IPS-20b (cell line): Measurements from ENCODE around the gene IDH2.
A peak's percentile ranks its signal among the peaks of the same experiment; 100 is the strongest.

Source experiments
- H3K27ac ChIP-seq: one replicate; pipeline ENCODE4 v1.5.1; 2013; ENCODE audit warnings: low read length
- H3K27me3 ChIP-seq: 2 replicates; pipeline ENCODE4 v1.6.1; 2013; ENCODE audit warnings: mild to moderate bottlenecking, low read length, inconsistent platforms; ENCODE audit not compliant: insufficient read depth
- H3K36me3 ChIP-seq: 2 replicates; pipeline ENCODE4 v1.6.1; 2013; ENCODE audit warnings: low read depth, mild to moderate bottlenecking, inconsistent platforms, low read length, moderate library complexity; ENCODE audit not compliant: insufficient read depth
- H3K4me1 ChIP-seq: 2 replicates; pipeline ENCODE4 v1.6.1; 2013; ENCODE audit warnings: mild to moderate bottlenecking, control low read depth, inconsistent platforms, low read length, moderate library complexity; ENCODE audit not compliant: insufficient read depth
- H3K4me3 ChIP-seq: 2 replicates; pipeline ENCODE4 v1.5.1; 2013; ENCODE audit warnings: mild to moderate bottlenecking, low read length, inconsistent platforms
- H3K9ac ChIP-seq: 2 replicates; pipeline ENCODE4 v1.6.1; 2013; ENCODE audit warnings: low read depth, mild to moderate bottlenecking, inconsistent platforms, low read length, moderate library complexity
- H3K9me3 ChIP-seq: 2 replicates; pipeline ENCODE4 v1.6.1; 2013; ENCODE audit warnings: mild to moderate bottlenecking, low read depth, low read length, inconsistent platforms; ENCODE audit not compliant: insufficient read depth

IDH2 gene

DNA sequence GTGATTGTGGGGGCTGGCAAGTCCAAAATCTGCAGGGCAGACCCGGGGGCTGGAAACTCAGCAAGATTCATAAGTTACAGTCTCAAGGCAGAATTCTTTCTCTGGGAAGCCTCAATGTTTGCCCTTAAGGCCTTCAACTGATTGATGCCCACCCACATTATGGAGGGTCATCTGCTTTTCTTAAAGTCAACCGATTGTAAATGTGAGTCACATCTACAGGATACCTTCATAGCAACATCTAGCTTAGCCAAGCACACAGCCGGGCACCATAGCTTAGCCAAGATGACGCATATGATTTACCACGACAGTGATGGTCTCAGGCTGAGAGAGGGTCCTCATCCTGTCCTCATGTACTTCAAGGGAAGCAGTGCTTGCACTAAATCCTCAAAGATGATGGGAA lies 43.5 kb downstream of the IDH2 start:
- H3K27ac ChIP-seq, result peak overlapping the region; percentile 36
- H3K4me3 ChIP-seq, result no peak overlapping the region
- H3K9me3 ChIP-seq, result no peaks in the 10 kb centered on the region
- no peaks in the 10 kb centered on the region for H3K27me3 ChIP-seq
- H3K36me3 ChIP-seq, result no peaks in the 10 kb centered on the region
- H3K9ac ChIP-seq, result no peak overlapping the region
- peaks cover 43% of the 10 kb centered on the region; the same call in 1 of the 2 replicates for H3K4me1 ChIP-seq

DNA sequence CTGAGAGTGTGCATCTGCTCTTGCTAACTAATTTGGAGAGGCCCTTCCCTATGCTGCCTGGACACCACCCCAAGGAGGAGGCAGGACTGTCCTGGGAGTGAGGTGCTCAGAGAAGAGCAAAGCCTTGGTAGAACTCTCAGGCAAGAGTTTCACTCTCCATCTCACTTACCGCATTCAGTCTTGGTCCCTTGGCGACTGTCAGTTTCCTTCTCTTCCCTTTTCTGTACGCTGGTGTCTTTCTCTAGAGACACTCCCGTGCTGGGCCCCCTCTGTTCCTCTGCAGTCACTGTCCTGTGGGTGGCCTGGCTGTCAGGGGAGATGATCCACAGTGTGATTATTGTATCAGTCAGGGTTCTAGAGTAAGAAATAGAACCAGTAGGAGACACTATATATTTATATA lies 44.0 kb downstream of the IDH2 start:
- no peak overlapping the region for H3K9ac ChIP-seq
- no peak overlapping the region for H3K27ac ChIP-seq
- no peak overlapping the region for H3K4me3 ChIP-seq
- H3K4me1 ChIP-seq, result peaks cover 38% of the 10 kb centered on the region; the same call in 1 of the 2 replicates
- H3K27me3 ChIP-seq, result no peaks in the 10 kb centered on the region
- H3K9me3 ChIP-seq, result no peaks in the 10 kb centered on the region
- no peaks in the 10 kb centered on the region for H3K36me3 ChIP-seq

DNA sequence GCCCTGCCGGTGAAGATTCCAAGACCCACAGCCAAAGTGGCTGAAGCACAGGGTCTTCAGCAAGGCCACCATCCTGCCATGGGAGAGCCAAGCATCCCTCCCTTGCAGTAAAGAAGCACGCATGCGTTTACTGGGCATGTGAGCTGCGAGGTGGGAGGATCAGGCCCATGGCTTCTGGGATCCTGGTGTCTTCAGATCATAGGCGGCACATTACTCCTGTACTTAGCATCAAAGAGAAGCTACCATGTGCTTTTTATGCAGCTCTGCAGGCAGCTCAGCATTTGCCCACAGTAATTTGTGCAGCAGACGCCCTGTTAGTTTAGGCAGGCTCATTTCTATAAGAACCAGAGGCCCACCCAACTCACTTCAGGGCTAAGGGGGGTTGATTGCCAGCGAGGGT lies 45.7 kb downstream of the IDH2 start:
- H3K27me3 ChIP-seq, result no peaks in the 10 kb centered on the region
- H3K4me1 ChIP-seq, result peaks cover 22% of the 10 kb centered on the region; the same call in 1 of the 2 replicates
- H3K36me3 ChIP-seq, result no peaks in the 10 kb centered on the region
- H3K27ac ChIP-seq, result no peak overlapping the region
- no peak overlapping the region for H3K4me3 ChIP-seq
- no peak overlapping the region for H3K9ac ChIP-seq
- no peaks in the 10 kb centered on the region for H3K9me3 ChIP-seq

DNA sequence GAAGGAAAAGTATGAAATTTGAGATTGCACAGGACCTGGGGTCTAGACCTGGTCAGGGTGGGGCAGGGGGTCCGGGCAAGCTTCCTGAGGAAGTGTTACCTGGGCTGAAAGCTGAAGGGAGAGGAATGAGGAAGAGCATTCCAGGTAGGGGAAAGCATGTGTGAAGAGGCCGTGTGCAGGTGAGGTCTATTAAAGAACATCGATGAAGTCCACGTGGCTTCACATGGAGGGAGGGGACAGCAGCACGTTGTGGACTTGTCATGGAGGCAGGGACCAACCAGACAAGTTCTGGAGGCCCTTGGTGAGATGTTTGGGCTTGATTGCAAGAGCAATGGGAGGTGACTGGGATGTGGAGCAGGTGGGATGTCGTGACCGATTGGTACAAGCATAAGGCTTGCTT lies 47.1 kb downstream of the IDH2 start:
- no peaks in the 10 kb centered on the region for H3K36me3 ChIP-seq
- no peak overlapping the region for H3K27ac ChIP-seq
- no peaks in the 10 kb centered on the region for H3K9me3 ChIP-seq
- no peak overlapping the region for H3K9ac ChIP-seq
- no peak overlapping the region for H3K4me3 ChIP-seq
- H3K4me1 ChIP-seq, result peaks cover 15% of the 10 kb centered on the region; the same call in 1 of the 2 replicates
- no peaks in the 10 kb centered on the region for H3K27me3 ChIP-seq

DNA sequence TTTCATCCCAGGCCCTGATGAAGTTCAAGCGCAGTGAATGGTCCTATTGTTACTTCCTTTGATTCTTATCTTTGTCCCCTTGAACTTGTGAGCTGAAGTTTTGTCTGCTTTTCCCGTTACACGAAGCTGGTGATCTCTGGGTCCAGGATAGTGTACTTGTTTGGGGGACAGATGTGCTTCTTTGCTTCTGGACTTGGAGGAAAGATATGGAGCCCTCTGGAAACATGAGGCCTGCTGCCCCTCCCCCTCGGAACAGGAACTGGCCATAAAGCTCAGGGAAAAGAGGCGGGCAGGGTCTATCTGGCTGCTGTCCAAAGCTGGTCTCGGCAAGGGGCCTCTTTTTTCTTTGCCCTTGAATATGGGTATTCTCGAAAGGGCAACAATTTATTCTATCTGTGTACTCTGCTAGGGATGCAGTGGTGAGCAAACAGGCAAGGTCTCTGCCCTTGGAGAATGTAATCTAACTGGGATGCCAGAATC lies 47.6 kb downstream of the IDH2 start:
- Histone ChIP-seq H3K4me1 (peaks cover 15% of the 10 kb centered on the region; the same call in 1 of the 2 replicates), H3K9me3 (no peaks in the 10 kb centered on the region), H3K9ac (no peak overlapping the region), H3K36me3 (no peaks in the 10 kb centered on the region), H3K27me3 (no peaks in the 10 kb centered on the region), H3K27ac (no peak overlapping the region), H3K4me3 (no peak overlapping the region)

DNA sequence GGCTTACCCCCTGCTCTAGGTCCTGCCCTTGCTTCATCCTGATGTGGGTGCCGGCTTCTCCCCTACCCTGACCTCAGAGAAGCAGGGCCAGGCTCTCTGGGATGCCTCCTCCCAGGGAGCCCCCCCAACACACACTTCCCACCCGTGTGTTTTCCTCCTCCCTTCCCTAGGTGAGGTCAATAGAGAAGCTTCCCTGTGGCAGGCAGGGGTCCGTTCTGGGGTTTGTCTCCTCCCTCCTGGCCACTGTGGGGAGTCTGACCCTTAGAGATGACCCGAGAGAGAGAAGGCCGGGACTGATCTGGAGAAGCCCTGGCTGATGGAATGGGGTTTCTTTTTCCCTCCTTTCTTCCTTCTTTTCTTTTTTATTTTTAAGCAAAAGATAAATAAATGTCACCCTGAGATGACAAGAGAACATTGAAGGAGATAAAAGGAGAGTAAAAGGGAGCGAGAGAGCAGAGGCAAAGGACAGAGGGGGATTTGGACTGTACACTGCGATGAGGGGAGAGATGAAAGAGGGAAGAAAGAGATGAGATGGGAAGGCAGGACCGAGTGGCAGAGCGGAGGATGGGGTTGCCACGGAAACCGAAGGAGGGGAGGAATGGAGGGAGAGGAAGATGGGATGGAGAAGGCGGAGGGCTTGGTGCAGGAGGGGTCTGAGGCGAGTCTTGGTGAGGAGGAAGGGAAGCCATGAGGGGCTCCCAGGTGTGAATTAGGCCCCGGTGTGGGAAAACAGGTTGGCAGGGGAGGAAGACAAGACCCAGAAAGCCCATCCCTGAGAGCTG lies 48.4 kb downstream of the IDH2 start:
- H3K36me3 ChIP-seq, result no peaks in the 10 kb centered on the region
- no peak overlapping the region for H3K9ac ChIP-seq
- H3K4me1 ChIP-seq, result peaks cover 8% of the 10 kb centered on the region; the same call in 1 of the 2 replicates

DNA sequence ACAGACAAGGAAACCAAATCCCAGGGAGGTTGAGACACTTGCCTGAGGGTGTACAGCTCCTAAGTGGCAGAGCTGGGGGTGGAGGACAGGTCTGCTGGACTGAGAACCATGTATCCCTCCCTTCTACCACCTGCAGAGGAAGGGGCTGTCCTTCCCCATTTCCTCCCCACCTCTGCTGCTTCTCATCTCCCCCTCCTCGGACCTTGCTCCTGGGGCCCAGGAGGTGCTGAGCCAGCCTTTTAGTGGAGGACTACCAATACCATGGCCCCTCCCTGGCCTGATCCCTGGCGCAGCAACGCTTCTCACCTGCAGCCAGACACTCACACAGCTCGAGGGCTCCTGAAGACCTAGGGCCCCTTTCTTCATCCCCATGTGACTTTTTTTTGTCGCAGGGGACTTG lies 50.4 kb downstream of the IDH2 start:
- Histone ChIP-seq H3K4me3 (no peak overlapping the region), H3K9me3 (no peaks in the 10 kb centered on the region), H3K9ac (no peak overlapping the region), H3K4me1 (peaks cover 7% of the 10 kb centered on the region; the same call in 1 of the 2 replicates), H3K27me3 (no peaks in the 10 kb centered on the region), H3K27ac (no peak overlapping the region), H3K36me3 (no peaks in the 10 kb centered on the region)

More for the DNA sequence above, 48.4 kb downstream of the IDH2 start:
- no peaks in the 10 kb centered on the region for H3K27me3 ChIP-seq
- H3K27ac ChIP-seq, result no peak overlapping the region
- no peak overlapping the region for H3K4me3 ChIP-seq
- no peaks in the 10 kb centered on the region for H3K9me3 ChIP-seq

DNA sequence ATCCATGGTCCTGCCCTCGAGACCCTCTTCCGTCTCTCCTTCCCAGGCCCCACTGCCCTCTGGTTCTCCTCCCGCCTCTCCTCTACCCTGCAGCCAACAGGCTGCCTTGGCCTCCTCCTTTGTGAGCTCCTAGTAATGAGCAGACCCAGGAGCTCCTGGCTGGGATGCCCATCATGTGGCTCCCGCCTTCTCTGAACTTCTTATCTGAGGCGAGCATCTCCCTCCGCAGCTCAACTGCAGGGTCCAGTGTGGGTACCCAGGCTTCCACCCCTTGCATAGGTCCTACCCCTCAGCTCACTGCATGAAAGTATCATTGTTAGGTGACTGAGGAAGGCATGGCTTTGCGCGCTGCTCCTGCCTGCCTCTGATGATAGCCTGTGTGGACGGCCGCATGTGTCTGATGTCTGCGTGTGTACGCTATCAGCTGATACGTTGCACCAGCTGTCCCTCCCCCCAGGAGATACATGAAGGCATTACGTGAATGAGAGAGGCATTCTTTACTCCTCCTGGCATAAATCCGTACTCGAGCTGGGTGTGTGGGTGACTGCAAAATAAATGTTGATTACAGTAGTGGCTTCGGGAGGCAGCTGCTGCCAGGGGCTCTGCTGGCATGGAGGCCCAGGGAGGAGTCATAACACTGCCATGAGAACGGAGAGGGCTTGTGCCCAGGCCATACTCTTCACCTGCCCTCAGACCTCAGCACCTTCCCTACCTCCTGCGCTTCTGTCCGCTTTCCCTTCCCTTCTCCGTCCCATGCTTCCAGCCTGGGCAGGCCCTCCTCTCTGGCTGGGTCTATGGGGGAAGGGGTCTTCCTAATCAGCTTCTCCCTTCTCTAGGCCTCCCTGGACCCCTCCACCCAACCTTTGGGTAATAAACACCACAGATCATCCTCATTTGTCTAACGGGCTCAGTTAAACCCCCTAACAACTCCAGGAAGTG lies 52.3 kb downstream of the IDH2 start:
- H3K4me3 ChIP-seq, result no peak overlapping the region
- H3K27me3 ChIP-seq, result no peaks in the 10 kb centered on the region
- no peaks in the 10 kb centered on the region for H3K36me3 ChIP-seq
- H3K9me3 ChIP-seq, result no peaks in the 10 kb centered on the region
- H3K9ac ChIP-seq, result no peak overlapping the region
- no peak overlapping the region for H3K27ac ChIP-seq
- peaks cover 7% of the 10 kb centered on the region; the same call in 1 of the 2 replicates for H3K4me1 ChIP-seq

DNA sequence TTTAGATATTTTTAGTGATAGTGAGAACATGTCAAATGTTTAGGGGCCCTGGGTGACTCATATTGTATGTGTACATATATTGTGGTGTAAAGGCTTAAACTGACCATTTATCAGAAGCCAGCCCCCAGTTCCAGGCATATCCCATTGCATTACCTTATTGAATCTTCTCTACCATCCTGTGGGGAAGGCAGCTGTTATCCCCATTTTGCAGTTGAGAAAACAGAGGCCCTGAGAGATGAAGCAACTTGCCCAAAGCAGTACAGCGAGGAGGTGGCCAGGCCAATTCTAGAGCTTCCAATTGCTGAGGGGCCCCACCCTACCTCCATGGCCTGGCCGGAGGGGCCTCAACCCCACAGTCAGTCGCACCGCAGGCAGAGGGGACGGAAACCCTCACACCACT lies 53.2 kb downstream of the IDH2 start:
- Histone ChIP-seq H3K27ac (no peak overlapping the region), H3K4me1 (no peaks in the 10 kb centered on the region; the same call in 1 of the 2 replicates)

DNA sequence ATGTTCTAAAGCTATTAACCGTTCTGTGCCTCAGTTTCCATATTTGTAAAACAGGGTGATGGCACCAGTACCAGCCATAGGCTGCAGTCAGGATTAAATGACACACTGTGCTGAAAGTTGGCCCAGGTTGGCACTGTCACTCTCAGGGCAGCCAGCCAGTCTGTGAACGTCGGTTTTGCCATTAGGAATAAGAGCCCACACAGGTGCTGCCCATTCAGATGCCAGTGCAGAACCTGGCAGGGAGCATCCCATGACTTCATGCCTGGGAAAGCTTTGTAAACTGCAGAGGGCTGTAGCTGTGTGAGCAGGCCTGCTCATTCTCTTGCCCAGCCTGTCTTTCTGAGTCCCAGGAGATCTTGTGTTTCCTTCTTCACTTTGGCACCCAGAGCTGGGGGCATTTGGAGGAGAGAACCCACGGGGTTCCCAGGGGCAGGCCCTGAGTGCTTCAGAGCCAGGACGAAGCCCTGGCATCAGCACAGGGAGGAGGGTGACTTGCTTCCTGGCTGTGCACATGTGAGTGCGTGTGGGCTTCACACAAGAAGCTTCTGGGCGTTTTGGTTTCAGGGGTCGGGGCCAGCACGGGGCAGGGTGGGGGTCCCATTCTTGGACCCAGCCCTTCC lies 54.2 kb downstream of the IDH2 start:
- H3K9ac ChIP-seq, result no peak overlapping the region
- H3K27me3 ChIP-seq, result no peaks in the 10 kb centered on the region
- no peak overlapping the region for H3K4me3 ChIP-seq
- no peaks in the 10 kb centered on the region for H3K9me3 ChIP-seq
- H3K36me3 ChIP-seq, result no peaks in the 10 kb centered on the region
- peaks cover 4% of the 10 kb centered on the region; the same call in 1 of the 2 replicates for H3K4me1 ChIP-seq
- no peak overlapping the region for H3K27ac ChIP-seq

More for the DNA sequence above, 53.2 kb downstream of the IDH2 start:
- H3K9ac ChIP-seq, result no peak overlapping the region
- no peaks in the 10 kb centered on the region for H3K27me3 ChIP-seq
- H3K36me3 ChIP-seq, result no peaks in the 10 kb centered on the region
- no peaks in the 10 kb centered on the region for H3K9me3 ChIP-seq
- H3K4me3 ChIP-seq, result no peak overlapping the region

DNA sequence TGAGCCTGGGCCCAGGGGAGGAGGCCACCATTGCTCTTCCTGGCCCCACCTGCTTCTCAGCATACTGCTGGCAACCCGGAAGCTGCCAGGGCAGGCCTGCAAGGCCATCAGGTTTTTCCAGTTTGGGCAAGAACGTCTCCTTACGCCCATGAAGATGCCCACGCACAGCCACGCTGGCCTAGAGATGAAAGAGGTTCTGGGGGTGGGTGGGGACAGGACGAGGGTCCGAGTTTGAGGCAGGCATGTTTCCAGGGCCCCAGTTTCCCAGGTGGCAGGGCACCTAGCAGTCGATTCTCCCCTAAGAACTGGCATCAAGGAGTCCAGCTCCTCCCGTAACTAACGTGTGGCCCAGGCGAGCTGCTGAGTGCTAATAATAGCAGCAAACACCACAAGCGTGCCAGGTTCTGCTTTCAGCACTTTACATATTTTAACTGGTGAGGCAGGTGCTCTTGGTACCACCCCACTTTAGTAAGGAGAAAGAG lies 55.3 kb downstream of the IDH2 start:
- Histone ChIP-seq H3K9ac (no peak overlapping the region), H3K4me1 (peaks cover 4% of the 10 kb centered on the region; the same call in 1 of the 2 replicates), H3K4me3 (no peak overlapping the region), H3K27ac (no peak overlapping the region), H3K9me3 (no peaks in the 10 kb centered on the region), H3K27me3 (no peaks in the 10 kb centered on the region), H3K36me3 (no peaks in the 10 kb centered on the region)
